Globus pallidus (tissue), 1 donor: ENCODE results near the gene FAT1.

Source experiments
- DNase-seq: peaks from one replicate; pipeline ENCODE4 v3.0.0-alpha.2; 2015; ENCODE audit warnings: low spot score

The FAT1 gene

GRCh38 chr4:186619088-186619487 is 104.6 kb downstream of the FAT1 start:
- DNase-seq: no peak

- DNase-seq: no peak
Observed at GRCh38 chr4:186617921-186618320, 105.7 kb downstream of the FAT1 start.

GRCh38 chr4:186607490-186607889 is 116.2 kb downstream of the FAT1 start:
- no peak for DNase-seq

GRCh38 chr4:186606591-186606992 is 117.1 kb downstream of the FAT1 start:
- no peak for DNase-seq

- DNase-seq: no peak
Observed at GRCh38 chr4:186605261-186605865, 118.3 kb downstream of the FAT1 start.

- no peak for DNase-seq
Observed at GRCh38 chr4:186604124-186604807, 119.4 kb downstream of the FAT1 start.

GRCh38 chr4:186602978-186603377 is 120.7 kb downstream of the FAT1 start:
- DNase-seq: no peak

GRCh38 chr4:186599483-186599882 is 124.2 kb downstream of the FAT1 start:
- no peak for DNase-seq

- DNase-seq: no peak
Observed at GRCh38 chr4:186598686-186599085, 125.0 kb downstream of the FAT1 start.

GRCh38 chr4:186596850-186597390 is 126.7 kb downstream of the FAT1 start:
- DNase-seq: no peak

- no peak for DNase-seq
Observed at GRCh38 chr4:186596346-186596745, 127.3 kb downstream of the FAT1 start.

- DNase-seq: no peak
Observed at GRCh38 chr4:186593587-186593973, 130.1 kb downstream of the FAT1 start.

- DNase-seq: no peak
Observed at GRCh38 chr4:186592966-186593586, 130.6 kb downstream of the FAT1 start.

- DNase-seq: no peak
Observed at GRCh38 chr4:186592445-186592844, 131.2 kb downstream of the FAT1 start.

- no peak for DNase-seq
Observed at GRCh38 chr4:186591651-186592050, 132.0 kb downstream of the FAT1 start.

- DNase-seq: no peak
Observed at GRCh38 chr4:186588503-186588902, 135.2 kb downstream of the FAT1 start.

GRCh38 chr4:186587416-186588018 is 136.1 kb downstream of the FAT1 start:
- peak; percentile 41 for DNase-seq

GRCh38 chr4:186586205-186586604 is 137.5 kb downstream of the FAT1 start:
- DNase-seq: no peak

- no peak for DNase-seq
Observed at GRCh38 chr4:186584912-186585311, 138.7 kb downstream of the FAT1 start.

- DNase-seq: no peak
Observed at GRCh38 chr4:186581421-186581820, 142.2 kb downstream of the FAT1 start.

- DNase-seq: no peak
Observed at GRCh38 chr4:186580669-186581068, 143.0 kb downstream of the FAT1 start.

- DNase-seq: no peak
Observed at GRCh38 chr4:186570193-186570996, 153.3 kb downstream of the FAT1 start.
